ENCODE data around the gene HRC.

The HRC gene

DNA sequence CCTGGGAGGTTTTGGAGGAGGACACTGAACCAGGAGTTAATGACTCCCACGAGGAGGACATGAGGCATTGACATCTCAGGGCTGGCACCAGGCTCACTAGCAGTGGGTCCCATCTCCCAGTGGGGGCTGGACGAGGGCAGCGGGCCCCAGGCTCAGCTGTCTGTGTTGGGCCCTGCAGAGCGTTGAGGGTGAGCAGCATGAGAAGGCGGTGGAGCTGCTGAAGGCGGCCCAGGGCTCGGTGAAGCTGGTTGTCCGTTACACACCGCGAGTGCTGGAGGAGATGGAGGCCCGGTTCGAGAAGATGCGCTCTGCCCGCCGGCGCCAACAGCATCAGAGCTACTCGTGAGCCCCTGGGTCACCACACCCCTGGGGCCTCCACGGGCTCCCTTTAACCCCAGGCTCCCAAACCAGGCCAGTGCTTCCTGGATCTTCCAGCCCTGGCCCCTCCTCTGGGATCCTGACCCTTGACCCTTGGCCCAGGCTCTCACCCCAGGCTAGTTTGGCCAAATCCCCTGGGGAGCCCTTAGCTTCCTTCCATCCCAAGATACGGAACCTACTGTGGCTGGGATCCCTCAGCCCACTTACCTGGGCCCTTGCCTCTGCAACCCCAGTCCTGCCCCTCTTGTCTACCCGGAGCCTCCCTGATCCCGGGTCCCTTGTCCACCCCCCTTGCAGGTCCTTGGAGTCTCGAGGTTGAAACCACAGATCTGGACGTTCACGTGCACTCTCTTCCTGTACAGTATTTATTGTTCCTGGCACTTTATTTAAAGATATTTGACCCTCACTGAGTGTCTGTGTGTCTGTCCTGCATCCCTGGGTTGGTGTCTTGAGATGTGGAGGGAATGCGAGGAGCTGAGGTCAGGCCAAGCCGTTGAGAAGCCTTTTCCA is 37.3 kb downstream of the HRC start:
- no peak for DNase-seq (ENCODE audit: low read depth in 2 of 2, low spot score in 1 of 2)

DNA sequence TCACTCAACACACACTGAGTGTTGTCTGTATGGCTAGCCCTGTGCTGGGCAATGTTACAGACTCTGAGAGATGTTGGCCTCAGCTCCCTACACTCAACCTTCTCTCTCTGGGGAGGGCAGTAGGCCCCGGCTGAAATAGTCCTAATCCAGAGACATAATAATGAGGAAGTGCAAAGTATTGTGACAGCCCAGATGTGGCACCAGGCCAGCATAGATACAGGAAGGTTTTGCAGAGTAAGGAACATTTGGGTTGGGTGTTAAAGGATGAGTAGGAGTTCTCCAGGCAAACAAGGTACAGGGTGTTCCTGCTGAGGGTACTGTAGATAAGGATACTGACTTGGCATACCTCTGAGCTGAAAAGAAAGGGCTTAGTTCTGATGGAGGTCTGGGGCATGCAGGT is 38.7 kb downstream of the HRC start:
- DNase-seq (ENCODE audit: low read depth in 2 of 2, low spot score in 1 of 2) = no peak

DNA sequence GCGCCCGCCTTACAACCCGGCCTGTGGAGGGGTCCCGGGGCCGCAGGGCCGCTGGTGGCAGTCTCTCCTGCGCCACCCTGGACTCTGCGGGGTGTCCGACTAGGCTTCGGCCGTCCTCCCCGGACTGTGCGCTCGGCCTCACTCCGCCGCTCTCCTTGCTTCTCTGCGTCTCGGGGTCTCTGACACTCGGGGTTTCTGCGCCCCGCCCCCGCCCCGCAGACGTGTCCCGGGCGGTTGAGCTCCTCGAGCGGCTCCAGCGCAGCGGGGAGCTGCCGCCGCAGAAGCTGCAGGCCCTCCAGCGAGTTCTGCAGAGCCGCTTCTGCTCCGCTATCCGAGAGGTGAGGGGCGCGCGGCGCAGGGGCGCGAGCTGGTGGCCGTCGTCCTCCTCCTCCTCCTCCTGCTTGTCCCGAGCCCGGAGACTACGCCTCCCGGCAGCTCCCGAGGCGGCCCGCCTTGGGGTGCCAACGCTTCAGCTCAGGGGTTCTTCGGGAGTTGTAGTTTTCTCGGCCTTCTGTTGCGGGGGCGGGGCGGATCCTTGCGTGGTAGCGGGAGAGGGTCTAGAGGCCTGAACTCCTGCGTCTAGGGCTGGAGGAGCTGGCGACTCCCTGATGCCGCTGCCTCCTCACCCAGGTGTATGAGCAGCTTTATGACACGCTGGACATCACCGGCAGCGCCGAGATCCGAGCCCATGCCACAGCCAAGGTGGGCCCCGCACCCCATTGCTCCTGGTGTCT is 40.4 kb downstream of the HRC start:
- DNase-seq (ENCODE audit: low read depth in 2 of 2, low spot score in 1 of 2) = no peak

DNA sequence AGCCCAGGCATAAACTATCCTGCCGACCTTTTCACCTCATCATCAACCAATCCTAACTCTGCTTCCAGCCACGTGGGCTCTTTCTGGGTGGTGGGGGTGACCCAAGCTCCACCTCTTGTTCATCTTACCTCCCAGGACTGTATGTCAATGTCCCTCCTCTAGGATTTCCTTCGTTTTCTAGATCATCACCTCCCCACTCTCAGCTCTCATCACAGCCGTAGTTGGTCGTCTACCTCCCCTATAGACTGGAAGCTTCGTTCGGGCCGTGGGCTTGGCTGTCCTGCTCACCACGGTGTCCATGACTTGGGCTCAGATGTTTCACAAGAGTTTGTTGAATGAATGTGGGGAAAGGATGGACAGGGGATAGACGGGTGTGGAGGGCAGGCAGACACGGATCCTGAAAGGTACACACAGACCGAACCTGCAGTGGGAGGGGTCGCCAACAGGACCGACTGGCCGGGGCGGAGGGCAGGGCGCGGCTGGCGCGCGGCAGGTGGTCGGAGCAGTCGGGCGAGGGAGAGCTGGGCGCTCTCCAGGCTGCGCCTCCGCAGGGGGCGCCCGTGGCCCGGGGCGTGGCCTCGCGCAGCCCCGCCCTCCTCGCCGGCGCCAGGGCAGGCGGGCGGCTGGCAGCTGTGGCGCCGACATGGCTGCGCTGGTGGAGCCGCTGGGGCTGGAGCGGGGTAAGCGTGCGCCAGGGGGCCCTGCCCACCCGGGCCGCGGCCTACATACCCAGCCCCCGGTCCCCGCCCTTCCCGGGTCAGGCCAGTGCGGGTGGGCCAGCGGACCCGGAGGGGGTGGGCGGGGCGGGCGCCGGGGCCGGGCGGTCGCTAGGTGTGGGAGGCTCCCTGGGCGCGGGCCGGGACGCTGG is 41.2 kb downstream of the HRC start, which contains the start of gene LIN7B:
LIN7B (plus strand) TSS at position 609 of the 868 bp plus-strand sequence; CDS start at position 644, 35 bp downstream.
- DNase-seq (ENCODE audit: low read depth in 2 of 2, low spot score in 1 of 2) = peak in 1 of 2 donors; percentile 44

DNA sequence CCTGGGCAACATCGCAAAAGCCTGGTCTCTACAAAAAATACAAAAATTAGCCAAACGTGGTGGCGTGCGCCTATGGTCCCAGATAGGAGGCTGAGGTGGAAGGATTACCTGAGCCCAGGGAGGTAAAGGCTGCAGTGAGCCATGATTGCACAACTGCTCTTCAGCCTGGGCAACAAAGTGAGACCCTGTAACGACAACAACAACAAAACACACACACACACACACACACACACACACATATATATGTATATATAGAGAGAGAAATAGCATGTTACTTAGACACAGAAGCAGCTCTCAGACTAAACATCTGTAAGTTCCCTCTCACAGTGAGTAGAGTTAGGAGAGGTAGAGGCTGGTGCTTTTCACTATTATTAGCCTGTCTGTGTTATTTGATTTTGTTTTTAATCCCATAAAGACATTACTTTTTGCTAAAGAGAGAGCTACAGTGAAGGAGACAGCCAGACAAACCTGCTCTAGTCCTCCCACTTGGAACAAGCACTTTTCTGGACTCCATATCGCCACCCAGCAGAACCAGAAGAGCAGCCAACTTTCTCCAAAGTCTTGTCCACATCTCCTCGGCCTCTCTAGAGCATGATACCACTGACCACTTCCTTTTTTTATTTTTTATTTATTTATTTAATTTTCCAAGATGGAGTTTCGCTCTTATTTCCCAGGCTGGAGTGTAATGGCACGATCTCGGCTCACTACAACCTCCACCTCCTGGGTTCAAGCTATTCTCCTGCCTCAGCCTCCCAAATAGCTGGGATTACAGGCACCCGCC is 43.8 kb downstream of the HRC start:
- no peak for DNase-seq (ENCODE audit: low read depth in 2 of 2, low spot score in 1 of 2)

DNA sequence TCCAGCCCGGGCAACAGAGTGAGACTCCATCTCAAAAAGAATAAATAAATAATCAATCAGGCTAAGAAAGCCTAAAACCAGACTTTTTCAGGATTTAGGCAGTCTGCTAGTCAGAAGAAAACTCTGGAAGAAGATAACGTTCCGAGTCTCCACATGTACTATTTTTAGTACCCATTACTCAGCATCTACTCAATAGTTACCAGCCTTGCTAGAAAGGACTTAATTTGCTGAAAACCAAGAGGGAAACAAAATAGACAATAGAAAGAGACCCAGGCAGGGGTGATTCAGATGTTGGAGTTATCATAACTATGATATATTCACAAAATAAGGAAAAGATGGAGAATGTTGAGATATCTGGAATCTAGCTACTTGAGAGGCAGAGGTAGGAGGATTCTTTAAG is 44.6 kb downstream of the HRC start:
- DNase-seq (ENCODE audit: low read depth in 2 of 2, low spot score in 1 of 2) = no peak

DNA sequence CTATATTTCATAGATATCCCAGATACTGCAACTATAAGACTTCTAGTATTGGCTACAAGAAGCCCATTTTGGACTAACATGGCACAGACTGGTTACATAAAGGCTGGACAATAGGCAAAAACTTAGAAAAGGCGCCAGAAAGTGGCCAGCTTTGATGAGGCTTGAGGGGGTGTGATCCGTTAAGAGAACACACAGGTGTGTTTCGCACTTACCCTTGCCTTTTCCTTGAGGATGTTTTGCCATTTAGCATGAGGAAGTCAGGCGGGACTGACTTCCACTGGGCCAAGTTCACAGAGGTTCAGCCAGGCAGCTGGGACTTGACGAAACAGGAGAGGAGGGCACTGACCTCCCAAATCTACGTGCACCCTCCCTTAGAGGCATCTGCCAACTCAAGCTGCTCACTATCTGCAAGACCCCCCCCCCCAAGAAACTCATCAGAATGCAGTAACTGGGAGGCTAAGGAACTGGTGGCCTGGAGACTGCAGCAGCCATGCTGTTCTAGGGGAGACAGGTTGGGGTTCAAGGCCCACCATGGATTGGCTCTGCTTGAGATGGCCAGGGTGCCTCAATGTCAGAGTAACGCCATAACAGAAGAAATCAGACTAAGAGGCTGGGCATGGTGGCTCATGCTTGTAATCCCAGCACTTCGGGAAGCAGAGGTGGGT is 45.5 kb downstream of the HRC start:
- DNase-seq (ENCODE audit: low read depth in 2 of 2, low spot score in 1 of 2) = no peak

DNA sequence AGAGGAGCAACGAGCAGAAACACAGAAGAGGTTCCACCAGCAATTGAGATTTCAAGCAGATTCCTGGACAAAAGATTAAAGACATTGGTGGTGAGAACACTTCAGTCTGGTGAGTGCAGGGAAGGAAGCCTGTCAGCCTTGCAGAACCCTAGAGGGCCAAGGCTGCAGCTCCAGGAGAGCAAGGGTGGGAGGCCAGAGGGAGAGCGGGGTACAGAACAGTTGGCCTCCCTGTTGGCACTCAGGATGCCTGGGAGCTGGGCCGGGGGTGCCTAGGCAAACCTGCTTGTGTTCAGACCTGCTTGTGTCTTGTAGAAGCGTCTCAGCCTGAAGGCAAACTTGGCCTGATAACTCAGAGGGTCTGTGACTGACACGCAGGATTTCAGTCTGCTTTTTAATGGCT is 46.1 kb downstream of the HRC start:
- DNase-seq (ENCODE audit: low read depth in 2 of 2, low spot score in 1 of 2) = no peak

DNA sequence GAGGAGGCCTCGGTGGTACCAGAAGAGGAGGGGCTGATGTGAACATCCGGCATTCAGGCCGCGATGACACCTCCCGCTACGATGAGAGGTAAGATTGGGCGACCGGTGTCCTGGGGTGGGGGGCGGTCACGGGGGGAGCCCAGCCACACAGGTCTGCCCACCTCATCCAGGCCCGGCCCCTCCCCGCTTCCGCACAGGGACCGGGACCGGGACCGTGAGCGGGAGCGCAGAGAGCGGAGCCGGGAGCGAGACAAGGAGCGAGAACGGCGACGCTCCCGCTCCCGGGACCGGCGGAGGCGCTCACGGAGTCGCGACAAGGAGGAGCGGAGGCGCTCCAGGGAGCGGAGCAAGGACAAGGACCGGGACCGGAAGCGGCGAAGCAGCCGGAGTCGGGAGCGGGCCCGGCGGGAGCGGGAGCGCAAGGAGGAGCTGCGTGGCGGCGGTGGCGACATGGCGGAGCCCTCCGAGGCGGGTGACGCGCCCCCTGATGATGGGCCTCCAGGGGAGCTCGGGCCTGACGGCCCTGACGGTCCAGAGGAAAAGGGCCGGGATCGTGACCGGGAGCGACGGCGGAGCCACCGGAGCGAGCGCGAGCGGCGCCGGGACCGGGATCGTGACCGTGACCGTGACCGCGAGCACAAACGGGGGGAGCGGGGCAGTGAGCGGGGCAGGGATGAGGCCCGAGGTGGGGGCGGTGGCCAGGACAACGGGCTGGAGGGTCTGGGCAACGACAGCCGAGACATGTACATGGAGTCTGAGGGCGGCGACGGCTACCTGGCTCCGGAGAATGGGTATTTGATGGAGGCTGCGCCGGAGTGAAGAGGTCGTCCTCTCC is 47.4 kb downstream of the HRC start:
- DNase-seq (ENCODE audit: low read depth in 2 of 2, low spot score in 1 of 2) = no peak

DNA sequence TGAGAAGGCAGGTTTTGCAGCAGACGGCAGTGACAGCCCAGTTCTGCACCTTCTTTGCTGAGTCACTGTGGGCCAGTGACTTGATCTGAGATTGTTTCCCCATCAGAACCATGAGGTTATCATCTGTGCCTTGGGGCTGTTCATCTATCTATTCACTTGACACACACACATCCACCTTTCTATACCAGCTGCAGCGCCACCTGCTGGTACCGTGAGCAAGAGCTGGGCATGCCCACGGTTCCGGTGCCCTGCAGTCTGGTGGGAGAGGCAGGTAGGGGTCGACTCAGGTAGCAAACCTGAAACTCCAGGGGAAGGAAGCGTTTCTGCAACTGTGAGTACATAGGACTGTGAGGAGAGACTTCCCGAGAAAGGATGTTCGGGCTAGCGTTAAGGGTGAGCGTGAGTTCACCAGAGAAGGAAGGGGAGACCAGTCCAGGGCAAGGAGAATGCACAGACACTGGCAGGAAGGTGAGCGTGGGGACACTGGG is 48.5 kb downstream of the HRC start:
- DNase-seq (ENCODE audit: low read depth in 2 of 2, low spot score in 1 of 2) = no peak

DNA sequence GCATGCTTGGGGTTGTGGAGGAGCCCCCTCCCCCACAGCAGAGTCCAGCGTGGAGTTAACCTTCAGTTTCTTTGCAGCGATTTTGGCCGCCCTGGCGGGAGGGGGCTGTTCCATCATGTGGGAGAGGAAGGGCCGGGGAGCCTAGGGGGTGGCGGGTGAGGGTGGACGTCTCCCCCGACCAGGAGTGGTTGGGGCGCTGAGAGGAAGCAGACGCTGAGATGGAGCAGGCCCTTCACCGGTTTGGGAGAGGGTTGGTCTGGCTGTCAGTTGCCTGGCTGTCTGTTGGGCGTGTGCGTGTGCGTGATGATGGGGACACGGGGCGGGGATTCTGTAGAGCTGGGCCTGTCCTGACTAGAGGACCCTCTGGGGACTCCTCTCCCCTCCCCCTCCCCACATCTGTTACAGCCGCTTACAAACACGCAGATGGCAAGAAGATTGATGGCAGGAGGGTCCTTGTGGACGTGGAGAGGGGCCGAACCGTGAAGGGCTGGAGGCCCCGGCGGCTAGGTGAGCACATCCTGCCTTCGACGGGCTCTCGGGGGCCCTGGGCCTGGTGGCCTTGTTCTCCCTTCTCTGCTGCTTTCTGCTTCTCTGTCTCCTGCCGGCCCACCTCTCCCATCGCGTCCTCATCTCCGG is 50.8 kb downstream of the HRC start:
- no peak for DNase-seq (ENCODE audit: low read depth in 2 of 2, low spot score in 1 of 2)

DNA sequence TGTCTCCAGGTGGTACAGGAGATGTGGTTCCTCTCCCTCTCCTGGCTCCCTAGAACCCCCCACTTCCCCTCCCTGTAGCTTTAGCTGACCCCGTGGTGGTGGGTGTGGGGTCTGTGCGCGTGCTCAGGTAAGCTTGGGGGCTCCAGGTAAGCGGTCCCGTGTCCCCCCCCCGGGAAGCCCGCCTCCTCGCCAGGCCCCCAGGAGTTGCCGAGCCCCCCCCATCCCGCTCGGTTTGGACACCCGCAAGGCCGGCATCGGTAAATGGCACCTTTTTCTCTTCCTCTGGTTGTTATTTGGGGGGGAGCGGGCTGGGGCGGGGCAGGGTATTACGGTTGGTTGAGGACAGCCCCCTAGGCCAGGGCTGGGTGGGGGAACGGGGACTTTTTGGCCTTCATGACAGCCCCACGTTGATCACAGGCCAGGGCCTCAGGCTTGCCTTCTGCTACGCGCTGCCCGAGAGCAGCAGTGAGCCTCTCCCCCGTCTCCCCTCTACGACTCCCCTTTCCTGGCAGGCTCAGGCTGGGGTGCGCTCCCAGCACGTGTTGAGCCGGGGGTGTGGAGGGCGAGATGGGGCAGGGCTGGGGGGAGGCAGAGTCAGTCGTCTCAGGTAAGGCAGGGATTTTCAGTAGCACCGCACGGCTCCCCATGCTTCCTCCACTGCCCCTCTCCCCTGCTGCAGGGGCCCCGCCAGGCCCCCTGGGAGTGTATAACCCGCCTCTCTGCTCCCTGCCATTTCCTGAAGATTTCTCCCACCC is 51.7 kb downstream of the HRC start:
- DNase-seq (ENCODE audit: low read depth in 2 of 2, low spot score in 1 of 2) = no peak

DNA sequence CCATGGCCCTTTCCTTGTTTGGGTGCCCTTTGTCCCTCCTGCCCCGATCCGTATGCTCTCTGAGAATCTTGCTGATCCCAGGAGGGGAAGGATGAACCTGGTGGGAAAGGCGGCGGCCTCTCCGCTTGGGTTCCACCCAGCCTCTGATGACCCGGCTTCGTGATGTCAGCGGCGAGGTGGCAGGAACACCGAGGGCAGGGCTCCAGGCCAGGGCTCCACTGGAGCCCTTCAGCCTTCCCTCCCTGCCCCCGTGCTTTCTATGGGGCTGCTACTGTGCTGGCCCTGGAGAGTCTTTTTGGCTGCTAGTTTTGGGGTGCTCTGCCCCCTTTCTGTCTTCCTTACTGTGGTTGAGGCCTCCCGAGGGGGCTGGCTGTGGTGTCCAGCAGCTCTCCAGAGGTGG is 52.9 kb downstream of the HRC start:
- DNase-seq (ENCODE audit: low read depth in 2 of 2, low spot score in 1 of 2) = no peak
